B cell (primary cell): ENCODE results near the gene PRCC.

Source experiments
- CTCF ChIP-seq: fragments of 200-600 bp; IDR thresholded peaks from one replicate; pipeline ENCODE4 v1.8.0; 2022; ENCODE audit warnings: antibody characterized with exemption, mild to moderate bottlenecking
- EZH2 ChIP-seq: IDR thresholded peaks from 2 replicates; pipeline ENCODE4 v1.6.1; 2012; ENCODE audit warnings: borderline replicate concordance, low read depth, mild to moderate bottlenecking, moderate library complexity, low read length; ENCODE audit not compliant: insufficient read depth, poor library complexity, severe bottlenecking

- TF ChIP-seq CTCF (no peak), EZH2 (no peak)
These were observed 39.3 kb upstream of the PRCC start, which contains the start of gene METTL25B for GRCh38 chr1:156727926-156728598.
